ENCODE data around the gene ADRA1B.
"Not testable (repeated sequence)": the region's sequence is repeated elsewhere in the genome, so short reads cannot be mapped to it uniquely, and the experiment has no call there.

The ADRA1B gene

GRCh38 chr5:159971931-159972461, 55.7 kb downstream of the ADRA1B start:
- DNase-seq, result no peak

GRCh38 chr5:159972538-159973362, 56.5 kb downstream of the ADRA1B start:
- no peak for DNase-seq

GRCh38 chr5:159975462-159976019, 59.3 kb downstream of the ADRA1B start:
- no peak for DNase-seq

- no peak for DNase-seq
These were observed 60.6 kb downstream of the ADRA1B start for GRCh38 chr5:159976921-159977320.

GRCh38 chr5:159978358-159978757, 62.1 kb downstream of the ADRA1B start:
- DNase-seq, result no peak

- DNase-seq, result no peak
These were observed 66.3 kb downstream of the ADRA1B start for GRCh38 chr5:159982421-159983173.

- DNase-seq, result peak; percentile 78 to 81
These were observed 70.9 kb downstream of the ADRA1B start for GRCh38 chr5:159987031-159987674.

GRCh38 chr5:159990506-159990905, 74.2 kb downstream of the ADRA1B start:
- no peak for DNase-seq

GRCh38 chr5:159992566-159992965, 76.3 kb downstream of the ADRA1B start:
- DNase-seq, result no peak

GRCh38 chr5:159993194-159993593, 76.9 kb downstream of the ADRA1B start:
- no peak for DNase-seq

GRCh38 chr5:159995907-159996306, 79.6 kb downstream of the ADRA1B start:
- DNase-seq, result no peak

GRCh38 chr5:160001457-160001856, 85.2 kb downstream of the ADRA1B start:
- DNase-seq, result no peak

GRCh38 chr5:160007514-160007913, 91.2 kb downstream of the ADRA1B start:
- no peak for DNase-seq

- not testable (repeated sequence) for DNase-seq
These were observed 92.2 kb downstream of the ADRA1B start for GRCh38 chr5:160008529-160008876.

GRCh38 chr5:160008877-160009590, 92.8 kb downstream of the ADRA1B start, which contains the start of gene TTC1:
TSS of gene TTC1 (plus strand) at chr5:160009139. CDS start at chr5:160010529, 1,390 bp downstream.
- DNase-seq, result peak; percentile 87 to 92

- no peak for DNase-seq
These were observed 93.3 kb downstream of the ADRA1B start for GRCh38 chr5:160009591-160009989.

GRCh38 chr5:160011471-160011870, 95.2 kb downstream of the ADRA1B start:
- no peak for DNase-seq

GRCh38 chr5:160014197-160014596, 97.9 kb downstream of the ADRA1B start:
- DNase-seq, result not testable (repeated sequence)

GRCh38 chr5:160018945-160019625, 102.8 kb downstream of the ADRA1B start:
- DNase-seq, result no peak

- DNase-seq, result no peak
These were observed 104.0 kb downstream of the ADRA1B start for GRCh38 chr5:160020266-160020770.

GRCh38 chr5:160020964-160021363, 104.7 kb downstream of the ADRA1B start:
- DNase-seq, result no peak
